Measurements from ENCODE around the gene UMODL1. TPM values are rescaled to one million over a fixed set of nuclear protein-coding genes. Genes with fewer than 3 reads are reported as not detected.

Gene UMODL1
- total and polyA plus RNA-seq, 8 donors, result 0.10 to 0.69 (median 0.48) TPM; not detected in 1

DNA sequence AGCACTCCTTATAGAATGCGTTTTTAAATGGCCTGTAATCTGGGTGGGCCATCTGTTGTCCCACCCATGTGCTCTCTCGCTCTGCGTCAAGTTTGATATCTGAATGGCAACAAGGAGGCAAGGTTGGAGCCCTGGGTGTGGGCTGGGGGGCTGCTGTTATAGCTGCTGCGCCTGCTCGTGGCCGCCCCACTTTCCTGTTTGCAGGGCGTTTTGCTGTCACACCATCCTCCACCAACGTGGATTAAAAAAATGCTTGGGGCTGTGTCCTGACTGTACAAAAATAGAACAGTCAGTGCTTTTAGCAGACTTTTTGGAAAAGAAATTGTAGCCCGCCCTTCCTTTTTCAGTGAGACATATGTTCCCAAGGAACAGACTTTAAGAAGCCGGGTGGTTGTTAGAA lies 25.4 kb downstream of the UMODL1 start:
- no peak for TF ChIP-seq CTCF (IDR thresholded peaks at IDR 0.05)
- Histone ChIP-seq H3K4me1 (peaks cover 0 to 12% of the 10 kb centered on the region in 2 donors), H3K9me3 (peaks cover 0 to 6% of the 10 kb centered on the region in 2 donors), H3K27me3 (peaks cover 0 to 16% of the 10 kb centered on the region in 2 donors), H3K36me3 (no peaks in the 10 kb centered on the region), H3K4me3 (no peak overlapping the region), H3K27ac (no peak overlapping the region)
- intact Hi-C loops (cut with DNase I), result no loop called here
- DNase-seq (peak in 1 of 4 donors; percentile 35), ATAC-seq (no peak)

GRCh38 chr21:42097274-42097673 lies 26.2 kb downstream of the UMODL1 start:
- ATAC-seq, result no peak
- intact Hi-C loops (cut with DNase I), result no loop called here
- peaks cover 0 to 13% of the 10 kb centered on the region in 2 donors for H3K27me3 ChIP-seq
- H3K27ac ChIP-seq, result peak overlapping the region in 1 of 2 donors; percentile 45
- peaks cover 0 to 12% of the 10 kb centered on the region in 2 donors for H3K4me1 ChIP-seq
- no peak overlapping the region for H3K4me3 ChIP-seq
- no peak for TF ChIP-seq CTCF (IDR thresholded peaks at IDR 0.05)
- H3K36me3 ChIP-seq, result no peaks in the 10 kb centered on the region
- DNase-seq, result no peak
- H3K9me3 ChIP-seq, result peaks cover 0 to 6% of the 10 kb centered on the region in 2 donors

GRCh38 chr21:42097860-42098454 lies 26.8 kb downstream of the UMODL1 start:
- H3K27ac ChIP-seq, result peak overlapping the region in 1 of 2 donors; percentile 45
- no peak overlapping the region for H3K4me3 ChIP-seq
- peaks cover 0 to 7% of the 10 kb centered on the region in 2 donors for H3K27me3 ChIP-seq
- H3K4me1 ChIP-seq, result peaks cover 0 to 12% of the 10 kb centered on the region in 2 donors
- no peaks in the 10 kb centered on the region for H3K36me3 ChIP-seq
- H3K9me3 ChIP-seq, result peaks cover 0 to 6% of the 10 kb centered on the region in 2 donors
- peak in 3 of 4 donors; percentile 34 to 74 (median 39) for DNase-seq
- no peak for TF ChIP-seq CTCF (IDR thresholded peaks at IDR 0.05)
- intact Hi-C loops (cut with DNase I), result no loop called here
- peak; percentile 97 for ATAC-seq

DNA sequence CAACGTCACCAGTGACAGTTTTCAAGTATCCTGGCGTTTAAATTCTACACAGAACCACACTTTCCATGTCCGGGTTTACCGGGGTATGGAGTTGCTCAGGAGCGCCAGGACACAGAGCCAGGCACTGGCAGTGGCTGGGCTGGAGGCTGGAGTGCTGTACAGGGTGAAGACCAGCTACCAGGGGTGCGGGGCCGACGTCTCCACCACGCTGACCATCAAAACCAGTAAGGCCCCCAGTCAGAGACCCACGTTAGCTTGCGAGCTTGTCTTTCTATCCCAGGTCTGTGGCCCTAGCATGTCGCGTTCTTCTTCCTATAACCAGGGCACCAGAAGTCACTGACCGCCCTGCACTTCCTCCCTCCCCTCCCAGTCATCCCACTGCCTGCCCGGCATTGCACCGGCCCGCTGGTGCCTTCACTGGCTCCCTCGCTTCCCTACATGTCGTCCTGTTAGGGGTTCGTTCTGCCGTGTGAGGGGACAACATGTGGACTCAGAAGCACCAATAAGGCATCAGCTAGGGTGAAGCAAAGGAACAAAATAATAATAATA lies 27.9 kb downstream of the UMODL1 start:
- peaks cover 0 to 12% of the 10 kb centered on the region in 2 donors for H3K4me1 ChIP-seq
- H3K4me3 ChIP-seq, result no peak overlapping the region
- intact Hi-C loops (cut with DNase I), result no loop called here
- H3K9me3 ChIP-seq, result peaks cover 0 to 6% of the 10 kb centered on the region in 2 donors
- ATAC-seq (no peak), DNase-seq (no peak)
- no peaks in the 10 kb centered on the region for H3K36me3 ChIP-seq
- H3K27me3 ChIP-seq, result no peaks in the 10 kb centered on the region
- no peak overlapping the region for H3K27ac ChIP-seq
- no peak for TF ChIP-seq CTCF (IDR thresholded peaks at IDR 0.05)

DNA sequence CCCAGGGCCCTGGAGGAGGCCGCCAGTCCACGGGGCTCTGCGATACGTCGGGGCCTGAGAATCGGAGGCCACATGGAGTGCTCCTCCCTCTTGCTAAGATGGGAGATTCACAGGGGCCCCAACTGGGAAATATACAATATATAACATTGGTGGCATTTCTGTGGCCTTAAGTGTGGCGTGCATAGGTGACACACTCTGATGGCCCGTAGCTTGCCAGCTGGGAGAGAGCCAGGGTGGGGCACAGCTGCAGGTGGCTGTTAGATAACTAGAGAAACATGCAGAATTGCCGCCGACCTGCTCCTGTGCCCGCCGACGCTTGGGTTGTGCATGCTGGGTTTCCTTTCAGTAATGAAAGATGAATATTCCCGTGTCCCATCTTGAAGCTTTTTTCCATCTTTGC lies 30.1 kb downstream of the UMODL1 start:
- Histone ChIP-seq H3K4me3 (no peak overlapping the region), H3K36me3 (no peaks in the 10 kb centered on the region), H3K27ac (no peak overlapping the region), H3K4me1 (peaks cover 0 to 12% of the 10 kb centered on the region in 2 donors), H3K9me3 (no peaks in the 10 kb centered on the region), H3K27me3 (no peaks in the 10 kb centered on the region)
- DNase-seq, result no peak
- no peak for ATAC-seq
- TF ChIP-seq CTCF (IDR thresholded peaks at IDR 0.05), result no peak
- intact Hi-C loops (cut with DNase I), result loop anchor here in 1 of 2 donors (10.0 kb wide), 1 partner anchor 96 kb away; no protein-coding TSS in a partner anchor
